Common myeloid progenitor, CD34-positive (primary cell): ENCODE results near the gene SNTB2.

Experiments
- CTCF ChIA-PET: fragments of 350-600 bp; sonication (Branson Sonifier 250); formaldehyde crosslinking; loops from one replicate; lab custom pipeline; 2021; ENCODE audit warnings: antibody characterized with exemption; lab: Charles Lee
- POLR2A ChIA-PET: fragments of 350-600 bp; sonication (Branson Sonifier 250); formaldehyde crosslinking; loops from one replicate; lab custom pipeline; 2021; ENCODE audit warnings: antibody characterized with exemption; lab: Charles Lee
- DNase-seq, 3 donors: peaks; one replicate each; pipeline versions ENCODE4 v3.0.0 to v3.0.0-alpha.2; 2013
- H3K27ac ChIP-seq, 2 experiments: 1 replicate in 1 of 2; 2 replicates in 1 of 2; pipeline ENCODE4 v1.7.0; 2013; ENCODE audit warnings: inconsistent platforms in 2 of 2, low read length in 2 of 2, mild to moderate bottlenecking in 2 of 2, low read depth in 1 of 2, moderate library complexity in 1 of 2; ENCODE audit not compliant: severe bottlenecking in 2 of 2, insufficient read depth in 1 of 2, poor library complexity in 1 of 2
- H3K27me3 ChIP-seq, 5 experiments: replicated peaks in 2 of 5; 1 replicate in 3 of 5; 2 replicates in 2 of 5; pipeline versions ENCODE4 v1.6.1 to v1.7.0; 2013; ENCODE audit warnings: low read length in 4 of 5, mild to moderate bottlenecking in 2 of 5, moderate library complexity in 2 of 5, inconsistent platforms in 1 of 5; ENCODE audit not compliant: insufficient read depth in 5 of 5, control insufficient read depth in 4 of 5
- H3K36me3 ChIP-seq, 4 experiments: 1 replicate in 2 of 4; 2 replicates in 2 of 4; pipeline versions ENCODE4 v1.6.1 to v1.7.0; 2013; ENCODE audit warnings: low read length in 3 of 4, control low read depth in 1 of 4, mild to moderate bottlenecking in 1 of 4; ENCODE audit not compliant: control insufficient read depth in 4 of 4, insufficient read depth in 4 of 4
- H3K4me1 ChIP-seq, 4 experiments: 1 replicate in 3 of 4; 2 replicates in 1 of 4; pipeline versions ENCODE4 v1.6.1 to v1.7.1; 2013; ENCODE audit warnings: low read length in 3 of 4, mild to moderate bottlenecking in 3 of 4, control low read depth in 1 of 4, inconsistent platforms in 1 of 4, moderate library complexity in 1 of 4; ENCODE audit not compliant: control insufficient read depth in 4 of 4, insufficient read depth in 4 of 4; ENCODE audit errors: control extremely low read depth in 1 of 4
- H3K4me3 ChIP-seq, 7 experiments: 1 replicate in 4 of 7; 2 replicates in 3 of 7; pipeline versions ENCODE4 v1.5.1 to v1.7.0; 2013; ENCODE audit warnings: mild to moderate bottlenecking in 7 of 7, low read length in 6 of 7, moderate library complexity in 6 of 7, inconsistent platforms in 2 of 7, low read depth in 2 of 7, control low read depth in 1 of 7; ENCODE audit not compliant: insufficient read depth in 4 of 7, control insufficient read depth in 1 of 7; ENCODE audit errors: extremely low read depth in 1 of 7
- H3K9me3 ChIP-seq, 5 experiments: 1 replicate in 4 of 5; 2 replicates in 1 of 5; pipeline versions ENCODE4 v1.6.1 to v1.7.1; 2013; ENCODE audit warnings: low read length in 4 of 5, mild to moderate bottlenecking in 2 of 5, inconsistent platforms in 1 of 5, low read depth in 1 of 5, moderate library complexity in 1 of 5; ENCODE audit not compliant: control insufficient read depth in 4 of 5, insufficient read depth in 2 of 5; ENCODE audit errors: control extremely low read depth in 1 of 5
- WGBS: methylation state at CpG from one replicate; pipeline ENCODE4 v1.1.5; 2013; ENCODE audit not compliant: insufficient coverage; 5-methylcytosine and 5-hydroxymethylcytosine counted together

The SNTB2 gene

DNA sequence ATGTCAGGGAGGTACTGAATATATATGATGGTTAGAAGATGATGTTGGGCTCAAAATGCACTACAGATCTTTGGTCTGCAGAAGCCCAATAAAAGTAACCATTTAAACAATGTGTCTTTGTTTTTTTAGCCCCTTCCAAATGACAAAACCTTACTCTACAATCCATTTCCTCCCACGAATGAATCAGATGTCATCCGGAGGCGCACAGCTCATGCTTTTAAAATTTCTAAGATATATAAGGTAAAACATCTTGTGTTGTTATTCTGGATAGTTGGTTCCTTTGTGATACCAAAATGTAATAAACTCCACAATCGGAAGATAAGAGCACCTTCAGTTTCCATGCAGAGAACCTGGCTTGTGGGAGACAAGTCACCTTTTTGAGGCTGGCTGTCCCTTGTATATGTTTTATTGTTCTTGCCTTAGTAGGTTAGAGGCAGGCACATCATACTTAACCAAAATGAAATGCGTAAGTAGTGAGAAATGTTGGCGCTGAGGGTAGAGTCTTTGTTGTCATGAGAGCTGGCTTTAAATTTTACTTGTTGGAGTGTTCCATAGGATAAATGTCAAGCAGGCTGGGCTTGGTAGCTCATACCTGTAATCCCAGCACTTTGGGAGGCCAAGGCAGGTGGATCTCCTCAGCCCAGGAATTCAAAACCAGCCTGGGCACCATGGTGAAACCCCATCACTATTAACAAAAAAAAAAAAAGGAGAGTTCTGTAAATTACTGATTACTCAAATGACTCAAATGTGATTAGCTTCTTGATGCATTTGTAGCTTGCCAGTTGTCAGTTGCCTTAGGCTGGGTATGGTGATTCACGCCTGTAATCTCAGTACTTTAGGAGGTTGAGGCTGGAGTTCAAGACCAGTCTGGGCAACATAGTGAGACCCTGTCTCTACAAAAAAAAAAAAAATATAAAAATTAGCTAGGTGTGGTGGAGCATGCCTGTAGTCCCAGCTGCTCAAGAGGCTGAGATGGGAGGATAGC is 19.7 kb upstream of the SNTB2 start:
- WGBS, result 100% methylated on average over 4 of the region's 7 CpGs
- CTCF ChIA-PET, result interaction anchor here (0.7 to 1.4 kb wide), 4 partner anchors 14 to 118 kb away, joined by 3 to 4 read pairs (median 4); no protein-coding TSS in a partner anchor
- Histone ChIP-seq H3K27ac (no peak overlapping the region), H3K4me3 (no peak overlapping the region), H3K9me3 (no peaks in the 10 kb centered on the region), H3K27me3 (peaks cover 0 to 10% (median 0%) of the 10 kb centered on the region in 5 experiments), H3K4me1 (peaks cover 0 to 14% (median under 1%) of the 10 kb centered on the region in 4 experiments), H3K36me3 (peaks cover 24 to 65% (median 46%) of the 10 kb centered on the region in 4 experiments)
- no peak for DNase-seq
- POLR2A ChIA-PET, result no interaction called here

DNA sequence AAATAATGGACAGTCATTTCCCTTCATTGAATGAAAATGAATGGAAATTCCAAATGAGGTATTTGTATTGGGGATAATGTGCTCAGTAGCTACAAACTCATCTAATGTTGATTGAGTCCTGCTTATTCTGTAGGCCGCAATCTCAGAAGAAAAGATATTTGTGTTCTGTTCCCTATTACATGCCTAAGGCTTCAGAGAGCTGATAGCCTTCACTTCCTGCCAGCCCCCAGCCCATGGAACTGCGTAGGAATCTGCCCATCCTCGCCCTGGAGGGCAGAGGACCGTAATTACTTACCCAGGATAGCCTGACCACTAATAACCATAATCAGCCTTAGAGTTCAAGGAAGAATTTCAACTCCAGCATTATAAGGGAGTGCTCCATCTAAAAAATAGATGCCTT is 17.9 kb upstream of the SNTB2 start:
- POLR2A ChIA-PET, result no interaction called here
- Histone ChIP-seq H3K27ac (no peak overlapping the region), H3K4me3 (no peak overlapping the region), H3K27me3 (peaks cover 0 to 12% (median 0%) of the 10 kb centered on the region in 5 experiments), H3K4me1 (peaks cover 0 to 14% (median under 1%) of the 10 kb centered on the region in 4 experiments), H3K36me3 (peaks cover 17 to 55% (median 39%) of the 10 kb centered on the region in 4 experiments), H3K9me3 (no peaks in the 10 kb centered on the region)
- CTCF ChIA-PET, result interaction anchor here (1.5 kb wide), 1 partner anchor 19 kb away, joined by 6 read pairs; no protein-coding TSS in a partner anchor
- DNase-seq, result no peak
- WGBS, result 97% methylated on average over 4 of the region's 4 CpGs

DNA sequence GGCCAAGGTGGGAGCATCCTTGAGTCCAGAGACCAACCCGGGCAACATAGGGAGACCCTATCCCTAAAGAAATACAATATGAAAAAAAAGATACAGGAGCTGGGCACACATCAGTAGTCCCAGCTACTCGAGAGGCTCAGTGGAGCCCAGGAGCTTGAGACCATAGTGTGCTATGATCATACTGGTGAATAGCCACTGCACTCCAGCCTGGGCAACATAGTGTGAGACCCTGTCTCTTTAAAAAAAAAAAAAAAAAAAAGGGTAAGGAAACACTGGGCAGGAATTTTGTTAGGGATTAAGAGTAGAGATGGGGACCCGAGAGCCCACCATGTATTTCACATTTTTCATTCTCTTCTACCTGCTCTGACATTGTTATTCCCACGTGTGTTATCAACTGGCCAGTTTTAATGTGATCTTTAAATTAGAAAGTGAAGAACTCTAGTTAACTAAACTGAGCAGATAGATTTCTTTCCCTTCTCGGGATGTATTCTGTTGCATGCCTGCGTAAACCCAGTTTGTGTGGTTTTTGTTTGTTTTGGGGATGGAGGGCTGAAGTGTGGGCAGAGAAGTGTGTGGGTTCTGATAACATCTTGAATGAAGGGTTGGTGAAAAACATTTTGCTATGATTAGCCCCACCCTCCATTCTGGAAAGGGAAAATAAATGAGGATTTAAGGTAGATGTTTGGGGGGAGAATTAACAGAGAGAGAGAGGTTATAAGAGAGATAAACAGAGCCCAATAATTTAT is 17.2 kb upstream of the SNTB2 start:
- no CpG with 5 or more reads among the region's 6 CpGs for WGBS
- H3K27ac ChIP-seq, result no peak overlapping the region
- H3K4me3 ChIP-seq, result no peak overlapping the region
- H3K27me3 ChIP-seq, result peaks cover 0 to 12% (median 0%) of the 10 kb centered on the region in 5 experiments
- peaks cover 0 to 14% (median under 1%) of the 10 kb centered on the region in 4 experiments for H3K4me1 ChIP-seq
- DNase-seq, result no peak
- no peaks in the 10 kb centered on the region for H3K9me3 ChIP-seq
- peaks cover 11 to 52% (median 37%) of the 10 kb centered on the region in 4 experiments for H3K36me3 ChIP-seq
- ChIA-PET CTCF (interaction anchor here (1.5 to 2.3 kb wide), 2 partner anchors 20 to 115 kb away, joined by 6 to 7 read pairs; no protein-coding TSS in a partner anchor), POLR2A (interaction anchor here (0.6 kb wide), 1 partner anchor 656 kb away, joined by 11 read pairs; no protein-coding TSS in a partner anchor)

DNA sequence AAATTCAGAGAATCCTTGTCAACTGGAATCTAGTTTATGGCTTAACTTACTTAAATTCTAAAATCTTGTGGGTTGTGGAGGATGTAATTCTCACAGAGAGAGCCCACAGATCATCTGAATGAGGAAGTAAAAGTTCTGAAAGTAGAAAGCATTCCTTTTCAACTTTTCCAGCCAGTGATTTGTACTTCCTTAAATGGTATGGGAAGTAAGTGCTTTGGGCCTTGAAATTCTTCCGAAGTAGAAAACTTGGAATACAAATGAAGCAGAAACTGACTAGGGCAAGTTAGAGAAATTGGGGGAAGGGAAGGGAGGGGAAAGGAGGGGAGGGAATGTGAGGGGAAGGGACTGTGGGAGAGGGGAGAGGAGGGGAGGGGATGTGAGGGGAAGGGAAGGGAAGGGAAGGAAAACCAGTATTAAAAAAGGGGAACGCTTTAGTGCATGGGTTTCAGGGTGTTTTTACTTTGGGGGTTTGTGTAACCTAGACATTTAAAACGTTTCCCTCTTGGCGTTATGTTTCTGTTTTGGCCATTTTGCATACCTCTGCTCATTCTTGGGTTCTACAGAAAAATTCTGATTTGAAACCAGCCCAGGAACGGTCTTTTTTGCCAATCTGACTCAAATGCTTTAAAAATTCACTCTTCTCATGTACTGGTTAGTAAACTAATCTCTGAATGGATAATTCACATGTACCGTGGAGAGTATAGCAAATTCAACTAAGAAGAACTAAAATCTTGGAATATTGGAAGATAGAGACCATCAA is 15.5 kb upstream of the SNTB2 start:
- DNase-seq, result peak in 2 of 3 donors; percentile 48 to 65

DNA sequence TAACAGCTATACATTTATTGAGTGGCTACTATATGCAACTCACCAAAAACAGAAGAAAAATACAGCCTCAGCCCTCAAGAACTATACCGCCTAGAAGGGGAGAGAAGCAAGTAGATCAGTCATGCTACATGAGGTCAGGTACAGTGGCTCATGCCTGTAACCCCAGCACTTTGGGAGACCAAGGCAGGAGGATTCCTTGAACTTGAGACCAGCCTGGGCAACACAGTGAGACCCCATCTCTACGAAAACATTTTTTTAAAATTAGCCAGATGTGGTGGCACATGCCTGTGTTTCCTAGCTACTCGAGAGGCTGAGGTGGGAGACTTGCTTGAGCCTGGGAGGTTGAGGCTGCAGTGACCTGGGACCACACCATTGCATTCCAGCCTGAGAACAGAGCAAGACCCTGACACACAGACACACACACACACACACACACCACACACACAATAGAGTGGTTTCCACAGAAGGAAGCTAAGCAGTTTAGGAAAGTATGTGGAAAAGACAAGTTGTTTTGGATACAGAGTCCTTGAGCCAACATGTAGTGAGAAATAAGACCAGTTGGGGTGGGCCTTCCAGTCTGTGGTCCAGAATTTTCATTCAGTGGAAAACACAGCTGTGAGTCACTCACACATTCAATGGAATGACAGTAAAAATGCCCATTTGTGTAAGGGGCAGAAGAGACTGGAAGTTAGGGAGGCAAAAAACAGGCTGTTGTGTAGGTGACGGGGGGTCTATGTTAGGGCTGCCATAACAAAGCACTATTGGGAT is 10.7 kb upstream of the SNTB2 start:
- no peaks in the 10 kb centered on the region for H3K9me3 ChIP-seq
- CTCF ChIA-PET, result no interaction called here

More for the DNA sequence above, 15.5 kb upstream of the SNTB2 start:
- WGBS, result 48% methylated on average over 5 of the region's 6 CpGs
- peaks cover 0 to 10% (median 0%) of the 10 kb centered on the region in 5 experiments for H3K27me3 ChIP-seq
- ChIA-PET CTCF (interaction anchor here (2.3 kb wide), 1 partner anchor 114 kb away, joined by 7 read pairs; no protein-coding TSS in a partner anchor), POLR2A (interaction anchor here (0.7 kb wide), 1 partner anchor 144 kb away, joined by 3 read pairs; no protein-coding TSS in a partner anchor)
- H3K27ac ChIP-seq, result no peak overlapping the region
- H3K4me3 ChIP-seq, result no peak overlapping the region
- peaks cover 5 to 38% (median 22%) of the 10 kb centered on the region in 4 experiments for H3K36me3 ChIP-seq
- H3K9me3 ChIP-seq, result no peaks in the 10 kb centered on the region
- peaks cover 0 to 14% (median under 1%) of the 10 kb centered on the region in 4 experiments for H3K4me1 ChIP-seq

More for the DNA sequence above, 10.7 kb upstream of the SNTB2 start:
- WGBS, result 93% methylated on average over 3 of the region's 4 CpGs
- Histone ChIP-seq H3K27me3 (peaks cover 0 to 10% (median 0%) of the 10 kb centered on the region in 5 experiments), H3K4me3 (no peak overlapping the region), H3K27ac (no peak overlapping the region), H3K36me3 (peaks cover 0 to 5% (median 0%) of the 10 kb centered on the region in 4 experiments), H3K4me1 (peaks cover 0 to 14% (median 4%) of the 10 kb centered on the region in 4 experiments)
- DNase-seq, result no peak
- POLR2A ChIA-PET, result no interaction called here
